ENCODE data around the gene ATF6.

The ATF6 gene

GRCh38 chr1:161836018-161836417 lies 69.9 kb downstream of the ATF6 start:
- DNase-seq (ENCODE audit: low read depth) = peak; percentile 52

GRCh38 chr1:161838362-161838761 lies 72.2 kb downstream of the ATF6 start:
- peak; percentile 22 for DNase-seq (ENCODE audit: low read depth)

- no peak for DNase-seq (ENCODE audit: low read depth)
These were observed 72.8 kb downstream of the ATF6 start for GRCh38 chr1:161838885-161839284.

GRCh38 chr1:161839591-161839990 lies 73.5 kb downstream of the ATF6 start:
- DNase-seq (ENCODE audit: low read depth) = no peak

GRCh38 chr1:161840363-161840762 lies 74.2 kb downstream of the ATF6 start:
- DNase-seq (ENCODE audit: low read depth) = peak; percentile 71

- DNase-seq (ENCODE audit: low read depth) = no peak
These were observed 77.0 kb downstream of the ATF6 start for GRCh38 chr1:161843156-161843555.

- no peak for DNase-seq (ENCODE audit: low read depth)
These were observed 78.6 kb downstream of the ATF6 start for GRCh38 chr1:161844696-161845095.

- no peak for DNase-seq (ENCODE audit: low read depth)
These were observed 82.6 kb downstream of the ATF6 start for GRCh38 chr1:161848676-161849075.

GRCh38 chr1:161849518-161849917 lies 83.4 kb downstream of the ATF6 start:
- no peak for DNase-seq (ENCODE audit: low read depth)

- no peak for DNase-seq (ENCODE audit: low read depth)
These were observed 89.1 kb downstream of the ATF6 start for GRCh38 chr1:161855260-161855659.

- no peak for DNase-seq (ENCODE audit: low read depth)
These were observed 92.2 kb downstream of the ATF6 start for GRCh38 chr1:161858271-161858670.

GRCh38 chr1:161863549-161863948 lies 97.4 kb downstream of the ATF6 start:
- no peak for DNase-seq (ENCODE audit: low read depth)

- DNase-seq (ENCODE audit: low read depth) = peak; percentile 65
These were observed 98.5 kb downstream of the ATF6 start for GRCh38 chr1:161864577-161864976.

- no peak for DNase-seq (ENCODE audit: low read depth)
These were observed 100.1 kb downstream of the ATF6 start for GRCh38 chr1:161866241-161866640.

GRCh38 chr1:161868832-161869231 lies 102.7 kb downstream of the ATF6 start:
- DNase-seq (ENCODE audit: low read depth) = no peak

- DNase-seq (ENCODE audit: low read depth) = no peak
These were observed 103.2 kb downstream of the ATF6 start for GRCh38 chr1:161869291-161869690.

- peak; percentile 26 for DNase-seq (ENCODE audit: low read depth)
These were observed 106.4 kb downstream of the ATF6 start for GRCh38 chr1:161872506-161872905.

GRCh38 chr1:161879261-161879660 lies 113.1 kb downstream of the ATF6 start:
- DNase-seq (ENCODE audit: low read depth) = no peak

GRCh38 chr1:161884475-161884874 lies 118.4 kb downstream of the ATF6 start:
- DNase-seq (ENCODE audit: low read depth) = peak; percentile 15

- DNase-seq (ENCODE audit: low read depth) = peak; percentile 98
These were observed 118.9 kb downstream of the ATF6 start for GRCh38 chr1:161885003-161885402.

- no peak for DNase-seq (ENCODE audit: low read depth)
These were observed 119.6 kb downstream of the ATF6 start for GRCh38 chr1:161885759-161886158.

- DNase-seq (ENCODE audit: low read depth) = no peak
These were observed 120.5 kb downstream of the ATF6 start for GRCh38 chr1:161886589-161886988.

GRCh38 chr1:161887730-161888287 lies 121.7 kb downstream of the ATF6 start:
- DNase-seq (ENCODE audit: low read depth) = no peak

- no peak for DNase-seq (ENCODE audit: low read depth)
These were observed 124.5 kb downstream of the ATF6 start for GRCh38 chr1:161890574-161890973.

GRCh38 chr1:161899091-161899490 lies 133.0 kb downstream of the ATF6 start:
- no peak for DNase-seq (ENCODE audit: low read depth)
